GM12874 (cell line): ENCODE results near the gene CELF3.

Experiments
- CTCF ChIP-seq: IDR thresholded peaks from 2 replicates; pipeline ENCODE4 v1.5.1; 2011; ENCODE audit warnings: low read depth, mild to moderate bottlenecking, control low read depth, low read length, moderate library complexity; ENCODE audit not compliant: insufficient read depth

Gene CELF3

GRCh38 chr1:151716771-151717631, at the start of gene CELF3:
TSS of gene CELF3 (minus strand) at chr1:151716803. CDS start at chr1:151716020, 783 bp downstream.
- no peak for TF ChIP-seq CTCF

DNA sequence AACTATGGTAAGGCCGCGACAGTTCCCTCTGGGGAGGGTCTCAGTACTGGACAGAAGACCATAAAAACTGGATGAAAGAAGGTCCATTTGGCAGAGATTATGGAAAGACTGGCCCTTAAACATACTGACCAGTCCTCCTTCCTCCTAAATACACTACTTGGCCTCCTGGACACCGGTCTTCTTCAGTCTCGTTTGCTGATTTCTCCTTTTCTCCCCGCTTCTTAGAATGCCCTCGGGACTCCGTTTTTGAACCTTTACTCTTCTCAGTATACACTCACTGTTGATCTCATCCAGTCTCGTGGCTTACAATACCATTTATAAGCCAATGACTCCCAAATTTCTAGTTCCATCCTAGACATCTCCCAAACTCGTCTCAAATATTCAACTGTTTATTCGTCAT, 47.4 kb upstream of the CELF3 start:
- TF ChIP-seq CTCF = no peak

GRCh38 chr1:151762941-151763921, 46.6 kb upstream of the CELF3 start, which contains the start of gene MRPL9:
TSS of gene MRPL9 (minus strand) at chr1:151763496. CDS start at chr1:151763479, 17 bp downstream.
- TF ChIP-seq CTCF = no peak

- no peak for TF ChIP-seq CTCF
These were observed 44.2 kb upstream of the CELF3 start for GRCh38 chr1:151760597-151761385.

GRCh38 chr1:151759241-151759640, 42.6 kb upstream of the CELF3 start:
- no peak for TF ChIP-seq CTCF

GRCh38 chr1:151756291-151756690, 39.7 kb upstream of the CELF3 start:
- no peak for TF ChIP-seq CTCF
